Liver (tissue), 9 donors: ENCODE data around the gene LDB3. TPM values are rescaled to one million over a fixed set of nuclear protein-coding genes. Genes with fewer than 3 reads are reported as not detected.

ENCODE experiments used
- DNase-seq: peaks from one replicate; pipeline ENCODE4 v3.0.0-alpha.2; 2017; ENCODE audit warnings: low spot score
- H3K27ac ChIP-seq, 2 donors: one replicate each; pipeline ENCODE4 v1.7.0; 2013; ENCODE audit warnings: inconsistent platforms in 2 of 2, low read length in 2 of 2, control low read depth in 1 of 2, low read depth in 1 of 2, mild to moderate bottlenecking in 1 of 2
- H3K27me3 ChIP-seq, 4 donors: one replicate each; pipeline versions ENCODE4 v1.6.1 to v1.7.0; 2013; ENCODE audit warnings: low read length in 3 of 4, inconsistent platforms in 1 of 4, mild to moderate bottlenecking in 1 of 4, moderate library complexity in 1 of 4; ENCODE audit not compliant: control insufficient read depth in 4 of 4, insufficient read depth in 4 of 4
- H3K36me3 ChIP-seq, 4 donors: one replicate each; pipeline versions ENCODE4 v1.6.1 to v1.7.0; 2013; ENCODE audit warnings: low read length in 3 of 4, mild to moderate bottlenecking in 3 of 4, low read depth in 1 of 4, moderate library complexity in 1 of 4; ENCODE audit not compliant: control insufficient read depth in 4 of 4, insufficient read depth in 3 of 4
- H3K4me1 ChIP-seq, 4 donors: one replicate each; pipeline versions ENCODE4 v1.6.1 to v1.7.0; 2013; ENCODE audit warnings: low read length in 3 of 4, mild to moderate bottlenecking in 3 of 4, moderate library complexity in 1 of 4; ENCODE audit not compliant: control insufficient read depth in 4 of 4, insufficient read depth in 4 of 4
- H3K4me3 ChIP-seq, 3 donors: one replicate each; pipeline versions ENCODE4 v1.6.1 to v1.7.0; 2013; ENCODE audit warnings: low read length in 3 of 3, control low read depth in 1 of 3, low read depth in 1 of 3, mild to moderate bottlenecking in 1 of 3
- H3K9ac ChIP-seq, 2 donors: one replicate each; pipeline ENCODE4 v1.7.0; 2013; ENCODE audit warnings: low read length in 2 of 2, mild to moderate bottlenecking in 2 of 2, moderate library complexity in 2 of 2, control low read depth in 1 of 2, low read depth in 1 of 2
- H3K9me3 ChIP-seq, 4 donors: one replicate each; pipeline versions ENCODE4 v1.6.1 to v1.7.0; 2013; ENCODE audit warnings: low read length in 3 of 4; ENCODE audit not compliant: control insufficient read depth in 4 of 4
- CTCF ChIP-seq: fragments of 150-350 bp; IDR thresholded peaks from 2 replicates; pipeline ENCODE4 v1.5.1; 2017; ENCODE audit warnings: improper control_type of control experiment, low read depth, low read length; ENCODE audit not compliant: missing input control
- EGR1 ChIP-seq, 2 donors: IDR thresholded peaks; 2 replicates each; pipeline ENCODE4 v1.6.1; 2016 to 2018; ENCODE audit warnings: antibody characterized with exemption in 2 of 2, low read depth in 2 of 2
- FOXA1 ChIP-seq: IDR thresholded peaks from 2 replicates; pipeline ENCODE4 v1.6.1; 2016; ENCODE audit warnings: antibody characterized with exemption
- GABPA ChIP-seq, 2 donors: IDR thresholded peaks in 1 of 2; conservative IDR thresholded peaks in 1 of 2; 2 replicates each; pipeline ENCODE4 v1.6.1; 2016; ENCODE audit warnings: antibody characterized with exemption in 2 of 2, mild to moderate bottlenecking in 1 of 2, moderate library complexity in 1 of 2
- HNF4G ChIP-seq: IDR thresholded peaks from 2 replicates; pipeline ENCODE4 v1.6.1; 2016; ENCODE audit warnings: antibody characterized with exemption
- MAX ChIP-seq: IDR thresholded peaks from 2 replicates; pipeline ENCODE4 v1.6.1; 2016; ENCODE audit warnings: antibody characterized with exemption
- NR2F2 ChIP-seq: IDR thresholded peaks from 2 replicates; pipeline ENCODE4 v1.6.1; 2016; ENCODE audit warnings: antibody characterized with exemption
- RAD21 ChIP-seq, 2 donors: IDR thresholded peaks; 2 replicates each; pipeline ENCODE4 v1.6.1; 2016; ENCODE audit warnings: antibody characterized with exemption in 2 of 2, mild to moderate bottlenecking in 2 of 2
- REST ChIP-seq: IDR thresholded peaks from 2 replicates; pipeline ENCODE4 v1.6.1; 2016; ENCODE audit warnings: antibody characterized with exemption, mild to moderate bottlenecking
- RXRA ChIP-seq, 2 donors: IDR thresholded peaks; 2 replicates each; pipeline ENCODE4 v1.6.1; 2017 to 2018; ENCODE audit warnings: antibody characterized with exemption in 2 of 2, mild to moderate bottlenecking in 1 of 2
- SP1 ChIP-seq: IDR thresholded peaks from 2 replicates; pipeline ENCODE4 v1.6.1; 2018; ENCODE audit warnings: antibody characterized with exemption, mild to moderate bottlenecking
- TAF1 ChIP-seq: conservative IDR thresholded peaks from 2 replicates; pipeline ENCODE4 v1.6.1; 2016; ENCODE audit warnings: antibody characterized with exemption, mild to moderate bottlenecking
- YY1 ChIP-seq: IDR thresholded peaks from 2 replicates; pipeline ENCODE4 v1.6.1; 2016; ENCODE audit warnings: antibody characterized with exemption, mild to moderate bottlenecking
- WGBS: extraction: QIAGEN DNeasy Blood & Tissue Kit; methylation state at CpG from one replicate; pipeline ENCODE4 v1.1.7; 2013; 5-methylcytosine and 5-hydroxymethylcytosine counted together
- polyA plus RNA-seq, 2 donors: library from polyadenylated mRNA; stranded (reverse) in 1 of 2; unstranded in 1 of 2; fragments of 200-250 nt in 1 of 2; fragments of >200 nt in 1 of 2; fragmentation: Nextera tagmentation in 1 of 2; extraction: Ambion mirVana in 1 of 2; gene quantifications; one replicate each; pipeline versions ENCODE4 v1.2.1 to v1.2.3, GENCODE V29; 2013 to 2015
- total RNA-seq, 2 donors: library from RNA; depleted of rRNA; stranded (reverse); fragments of >200 nt; gene quantifications; one replicate each; pipeline ENCODE4 v1.2.3, GENCODE V29; 2014
- TF ChIP-seq, protein P1 (sequence below): IDR thresholded peaks from 2 replicates; pipeline ENCODE4 v1.6.1; 2016; ENCODE audit warnings: antibody characterized with exemption
- TF ChIP-seq, protein P2 (sequence below): IDR thresholded peaks from 2 replicates; pipeline ENCODE4 v1.6.1; 2016; ENCODE audit warnings: antibody characterized with exemption
- donor health status: healthy.
- donor health status: healthy.
- donor health status: healthy.
- donor health status: healthy.
- donor health status: healthy.

LDB3 gene
- total and polyA plus RNA-seq, 4 donors, result 0.09 to 0.42 (median 0.15) TPM; not detected in 1

DNA sequence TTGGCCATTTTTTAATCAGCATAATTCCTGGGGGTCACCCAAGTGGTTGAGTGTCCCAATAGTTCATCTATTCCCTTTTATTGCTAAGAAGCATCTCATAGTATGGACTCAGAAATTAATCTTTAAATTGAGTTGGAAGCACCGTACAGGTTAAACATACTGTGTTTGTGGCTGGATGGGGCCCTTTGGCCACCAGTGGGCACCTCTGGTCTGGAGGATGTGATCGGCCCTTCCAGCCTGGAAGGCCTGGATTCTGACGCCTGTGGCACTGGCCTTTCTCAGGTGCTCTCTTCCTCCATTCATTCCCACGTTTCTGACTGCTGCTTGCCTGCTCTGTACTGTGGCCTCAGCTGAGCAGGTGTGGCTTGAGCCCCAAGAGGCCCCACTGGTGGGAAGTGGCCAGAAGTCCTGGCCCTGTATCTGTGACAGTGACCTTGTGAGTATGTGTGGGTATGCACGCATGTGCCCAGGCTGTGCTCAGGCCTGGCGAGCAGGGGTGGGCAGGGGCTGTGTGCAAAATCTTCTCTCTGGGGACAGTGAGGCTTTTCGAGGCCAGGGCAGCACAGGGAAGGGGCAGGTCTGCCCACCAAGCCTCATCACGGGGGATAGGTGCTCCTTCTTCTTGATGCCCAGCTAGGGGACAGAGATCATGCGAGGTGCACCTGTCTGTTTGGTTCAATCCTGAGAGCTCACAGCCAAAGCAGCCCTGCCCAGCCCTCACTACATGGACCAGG is 30.1 kb downstream of the LDB3 start:
- WGBS, result 85% methylated on average over 9 of the region's 9 CpGs

DNA sequence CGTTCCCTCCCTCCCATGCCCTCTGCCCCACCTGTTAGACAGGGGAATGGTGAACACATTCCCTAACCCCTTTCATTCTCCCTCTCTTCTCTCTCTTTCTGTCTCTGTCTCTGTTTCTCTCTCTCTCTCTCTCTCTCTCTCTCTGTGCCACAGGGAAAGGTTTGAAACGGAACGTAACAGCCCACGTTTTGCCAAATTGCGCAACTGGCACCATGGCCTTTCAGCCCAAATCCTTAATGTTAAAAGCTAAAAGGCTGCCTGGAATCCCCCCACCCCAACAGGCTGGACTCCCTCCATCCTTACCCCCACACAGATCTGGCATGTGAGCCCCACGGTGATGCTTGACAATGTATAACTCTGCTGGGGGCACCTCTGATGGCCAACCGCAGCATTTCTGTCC is 30.8 kb downstream of the LDB3 start:
- 73% methylated on average over 7 of the region's 7 CpGs for WGBS
- Histone ChIP-seq H3K9me3 (no peaks in the 10 kb centered on the region), H3K27me3 (no peaks in the 10 kb centered on the region), H3K9ac (no peak overlapping the region), H3K4me3 (no peak overlapping the region), H3K4me1 (no peaks in the 10 kb centered on the region), H3K36me3 (no peaks in the 10 kb centered on the region), H3K27ac (no peak overlapping the region)
- no peak for DNase-seq
- TF ChIP-seq TAF1, result no peak
- no peak for TF ChIP-seq NR2F2
- TF ChIP-seq FOXA1, result no peak
- TF ChIP-seq RXRA (IDR thresholded peaks at IDR 0.05), result no peak
- TF ChIP-seq HNF4G, result no peak
- TF ChIP-seq MAX, result no peak
- TF ChIP-seq, protein P1, sequence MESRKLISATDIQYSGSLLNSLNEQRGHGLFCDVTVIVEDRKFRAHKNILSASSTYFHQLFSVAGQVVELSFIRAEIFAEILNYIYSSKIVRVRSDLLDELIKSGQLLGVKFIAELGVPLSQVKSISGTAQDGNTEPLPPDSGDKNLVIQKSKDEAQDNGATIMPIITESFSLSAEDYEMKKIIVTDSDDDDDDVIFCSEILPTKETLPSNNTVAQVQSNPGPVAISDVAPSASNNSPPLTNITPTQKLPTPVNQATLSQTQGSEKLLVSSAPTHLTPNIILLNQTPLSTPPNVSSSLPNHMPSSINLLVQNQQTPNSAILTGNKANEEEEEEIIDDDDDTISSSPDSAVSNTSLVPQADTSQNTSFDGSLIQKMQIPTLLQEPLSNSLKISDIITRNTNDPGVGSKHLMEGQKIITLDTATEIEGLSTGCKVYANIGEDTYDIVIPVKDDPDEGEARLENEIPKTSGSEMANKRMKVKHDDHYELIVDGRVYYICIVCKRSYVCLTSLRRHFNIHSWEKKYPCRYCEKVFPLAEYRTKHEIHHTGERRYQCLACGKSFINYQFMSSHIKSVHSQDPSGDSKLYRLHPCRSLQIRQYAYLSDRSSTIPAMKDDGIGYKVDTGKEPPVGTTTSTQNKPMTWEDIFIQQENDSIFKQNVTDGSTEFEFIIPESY, result no peak
- TF ChIP-seq, protein P2, sequence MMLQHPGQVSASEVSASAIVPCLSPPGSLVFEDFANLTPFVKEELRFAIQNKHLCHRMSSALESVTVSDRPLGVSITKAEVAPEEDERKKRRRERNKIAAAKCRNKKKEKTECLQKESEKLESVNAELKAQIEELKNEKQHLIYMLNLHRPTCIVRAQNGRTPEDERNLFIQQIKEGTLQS, result no peak
- no peak for TF ChIP-seq CTCF
- no peak for TF ChIP-seq YY1
- no peak for TF ChIP-seq GABPA (IDR thresholded peaks at IDR 0.05 in 1 of 2, conservative IDR thresholded peaks at IDR 0.05 in 1 of 2)
- no peak for TF ChIP-seq SP1
- no peak for TF ChIP-seq EGR1 (IDR thresholded peaks at IDR 0.05; ENCODE audit: low read depth in 2 of 2)
- no peak for TF ChIP-seq REST

More for the DNA sequence above, 30.1 kb downstream of the LDB3 start:
- Histone ChIP-seq H3K36me3 (no peaks in the 10 kb centered on the region), H3K9ac (no peak overlapping the region), H3K27me3 (no peaks in the 10 kb centered on the region), H3K4me1 (no peaks in the 10 kb centered on the region), H3K4me3 (no peak overlapping the region), H3K27ac (no peak overlapping the region), H3K9me3 (no peaks in the 10 kb centered on the region)
- TF ChIP-seq YY1 (no peak), RXRA (IDR thresholded peaks at IDR 0.05) (no peak), RAD21 (IDR thresholded peaks at IDR 0.05) (peak in 1 of 2 donors; percentile 33), GABPA (IDR thresholded peaks at IDR 0.05 in 1 of 2, conservative IDR thresholded peaks at IDR 0.05 in 1 of 2) (no peak), MAX (no peak), FOXA1 (no peak)
- TF ChIP-seq, protein P1, result no peak
- TF ChIP-seq, protein P2, result no peak
- DNase-seq, result no peak
